ENCODE results near the gene P2RY10.

- no peak for TF ChIP-seq CTCF (conservative IDR thresholded peaks at IDR 0.05; ENCODE audit: low read depth, low read length)
- TF ChIP-seq EZH2 (IDR thresholded peaks at IDR 0.05; ENCODE audit: low read length, unreplicated experiment): no peak
Observed at GRCh38 chrX:78964598-78964997, 19.4 kb downstream of the P2RY10 start.
